Adrenal gland (tissue), 5 donors: ENCODE measurements around the gene TPM2.

Experiments
- CTCF ChIP-seq, 6 experiments: fragments of 450-650 bp in 4 of 6; fragments of 200-600 bp in 2 of 6; sonication (generic) in 1 of 6; IDR thresholded peaks; 1 replicate in 5 of 6; 2 replicates in 1 of 6; pipeline versions ENCODE4 v1.5.1 to v1.8.0; 2016 to 2021; ENCODE audit warnings: antibody characterized with exemption in 6 of 6, mild to moderate bottlenecking in 2 of 6, moderate library complexity in 1 of 6
- POLR2A ChIP-seq, 2 donors: fragments of 450-650 bp; IDR thresholded peaks; one replicate each; pipeline ENCODE4 v1.6.1; 2017; ENCODE audit warnings: antibody characterized with exemption in 2 of 2, mild to moderate bottlenecking in 2 of 2, moderate library complexity in 1 of 2
- donor health status: DM: no; HTN: no; CAD: no.

DNA sequence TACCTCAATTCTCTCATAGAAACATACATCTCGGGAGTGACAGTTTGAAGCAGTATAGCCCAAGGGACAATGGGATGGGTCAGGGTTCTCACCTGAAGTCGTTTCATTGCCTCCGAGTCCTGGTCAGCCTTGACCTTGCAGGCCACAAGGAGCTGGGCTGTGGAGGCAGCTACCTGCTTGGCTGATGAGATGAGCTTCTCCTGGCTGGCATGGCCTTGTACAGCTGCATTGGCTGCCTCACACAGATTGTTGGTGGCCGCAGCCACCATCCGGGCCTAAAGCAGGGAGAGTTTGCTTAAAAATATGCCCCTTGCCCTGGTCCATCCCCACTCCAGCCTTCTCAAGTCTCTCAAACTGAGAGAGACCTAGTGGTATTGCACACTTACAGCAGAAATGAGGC lies 8.5 kb upstream of the TPM2 start:
- no peak for TF ChIP-seq CTCF (IDR thresholded peaks at IDR 0.05)
- no peak for TF ChIP-seq POLR2A (IDR thresholded peaks at IDR 0.05)
